Measurements from ENCODE around the gene EPAS1. TPM values are rescaled to one million over a fixed set of nuclear protein-coding genes. Genes with fewer than 3 reads are reported as not detected.
A peak's percentile ranks its signal among the peaks of the same experiment; 100 is the strongest.

EPAS1 gene
- total and polyA plus RNA-seq, 4 donors, result 26.2 to 193 (median 61.1) TPM

DNA sequence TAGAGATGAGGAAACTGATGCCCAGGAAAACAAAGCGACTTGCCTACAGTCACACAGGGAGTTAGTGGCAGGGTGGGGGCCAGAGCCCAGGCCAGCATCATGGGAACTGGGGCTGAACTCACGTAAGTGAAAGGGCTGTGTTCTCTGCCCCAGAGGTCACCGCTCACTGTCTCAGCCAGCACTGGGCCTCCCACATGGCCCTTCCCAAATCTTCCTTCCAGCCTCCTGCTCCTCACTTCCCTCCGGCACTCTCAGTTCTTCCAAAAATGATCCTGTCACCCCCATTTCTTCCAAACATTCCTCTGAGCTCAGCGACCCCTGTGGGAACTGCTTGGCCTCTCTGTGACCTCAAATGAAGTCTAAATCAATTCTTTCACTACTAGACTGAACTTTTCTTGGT is 91.7 kb downstream of the EPAS1 start:
- no peak overlapping the region for H3K4me3 ChIP-seq (ENCODE audit: low read depth in 1 of 3, low read length in 3 of 3)
- no peak overlapping the region for H3K9ac ChIP-seq (ENCODE audit: low read depth in 1 of 2, low read length in 2 of 2)
- no peaks in the 10 kb centered on the region for H3K27me3 ChIP-seq (ENCODE audit: control insufficient read depth in 4 of 4, insufficient read depth in 4 of 4, low read length in 3 of 4)
- H3K4me1 ChIP-seq (ENCODE audit: control insufficient read depth in 4 of 4, insufficient read depth in 4 of 4, low read length in 3 of 4), result peaks cover 0 to 3% (median 0%) of the 10 kb centered on the region in 4 donors
- peak overlapping the region; percentile 22 to 56 for H3K27ac ChIP-seq (ENCODE audit: low read depth in 1 of 2, low read length in 2 of 2)
- DNase-seq (ENCODE audit: low spot score), result no peak
- H3K36me3 ChIP-seq (ENCODE audit: control insufficient read depth in 4 of 4, insufficient read depth in 3 of 4, low read depth in 1 of 4, low read length in 3 of 4), result peaks cover 12 to 36% (median 30%) of the 10 kb centered on the region in 4 donors
- H3K9me3 ChIP-seq (ENCODE audit: control insufficient read depth in 4 of 4, low read length in 3 of 4), result no peaks in the 10 kb centered on the region
- 79% methylated on average over 5 of the region's 5 CpGs for WGBS
- TF ChIP-seq FOXA1 (IDR thresholded peaks at IDR 0.05) (no peak), RXRA (IDR thresholded peaks at IDR 0.05) (peak; percentile 68 to 83), SP1 (IDR thresholded peaks at IDR 0.05) (peak; percentile 51), RAD21 (IDR thresholded peaks at IDR 0.05) (no peak), GABPA (IDR thresholded peaks at IDR 0.05 in 1 of 2, conservative IDR thresholded peaks at IDR 0.05 in 1 of 2) (no peak), EGR1 (IDR thresholded peaks at IDR 0.05; ENCODE audit: low read depth in 2 of 2) (no peak), NR2F2 (IDR thresholded peaks at IDR 0.05) (peak; percentile 78), HNF4G (IDR thresholded peaks at IDR 0.05) (no peak), MAX (IDR thresholded peaks at IDR 0.05) (no peak), YY1 (IDR thresholded peaks at IDR 0.05) (no peak), HNF4A (conservative IDR thresholded peaks at IDR 0.05) (no peak), FOXA2 (IDR thresholded peaks at IDR 0.05) (no peak), JUND (IDR thresholded peaks at IDR 0.05) (no peak), TAF1 (conservative IDR thresholded peaks at IDR 0.05) (no peak)
- TF ChIP-seq, protein P1, sequence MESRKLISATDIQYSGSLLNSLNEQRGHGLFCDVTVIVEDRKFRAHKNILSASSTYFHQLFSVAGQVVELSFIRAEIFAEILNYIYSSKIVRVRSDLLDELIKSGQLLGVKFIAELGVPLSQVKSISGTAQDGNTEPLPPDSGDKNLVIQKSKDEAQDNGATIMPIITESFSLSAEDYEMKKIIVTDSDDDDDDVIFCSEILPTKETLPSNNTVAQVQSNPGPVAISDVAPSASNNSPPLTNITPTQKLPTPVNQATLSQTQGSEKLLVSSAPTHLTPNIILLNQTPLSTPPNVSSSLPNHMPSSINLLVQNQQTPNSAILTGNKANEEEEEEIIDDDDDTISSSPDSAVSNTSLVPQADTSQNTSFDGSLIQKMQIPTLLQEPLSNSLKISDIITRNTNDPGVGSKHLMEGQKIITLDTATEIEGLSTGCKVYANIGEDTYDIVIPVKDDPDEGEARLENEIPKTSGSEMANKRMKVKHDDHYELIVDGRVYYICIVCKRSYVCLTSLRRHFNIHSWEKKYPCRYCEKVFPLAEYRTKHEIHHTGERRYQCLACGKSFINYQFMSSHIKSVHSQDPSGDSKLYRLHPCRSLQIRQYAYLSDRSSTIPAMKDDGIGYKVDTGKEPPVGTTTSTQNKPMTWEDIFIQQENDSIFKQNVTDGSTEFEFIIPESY (IDR thresholded peaks at IDR 0.05), result no peak
- TF ChIP-seq, protein P2, sequence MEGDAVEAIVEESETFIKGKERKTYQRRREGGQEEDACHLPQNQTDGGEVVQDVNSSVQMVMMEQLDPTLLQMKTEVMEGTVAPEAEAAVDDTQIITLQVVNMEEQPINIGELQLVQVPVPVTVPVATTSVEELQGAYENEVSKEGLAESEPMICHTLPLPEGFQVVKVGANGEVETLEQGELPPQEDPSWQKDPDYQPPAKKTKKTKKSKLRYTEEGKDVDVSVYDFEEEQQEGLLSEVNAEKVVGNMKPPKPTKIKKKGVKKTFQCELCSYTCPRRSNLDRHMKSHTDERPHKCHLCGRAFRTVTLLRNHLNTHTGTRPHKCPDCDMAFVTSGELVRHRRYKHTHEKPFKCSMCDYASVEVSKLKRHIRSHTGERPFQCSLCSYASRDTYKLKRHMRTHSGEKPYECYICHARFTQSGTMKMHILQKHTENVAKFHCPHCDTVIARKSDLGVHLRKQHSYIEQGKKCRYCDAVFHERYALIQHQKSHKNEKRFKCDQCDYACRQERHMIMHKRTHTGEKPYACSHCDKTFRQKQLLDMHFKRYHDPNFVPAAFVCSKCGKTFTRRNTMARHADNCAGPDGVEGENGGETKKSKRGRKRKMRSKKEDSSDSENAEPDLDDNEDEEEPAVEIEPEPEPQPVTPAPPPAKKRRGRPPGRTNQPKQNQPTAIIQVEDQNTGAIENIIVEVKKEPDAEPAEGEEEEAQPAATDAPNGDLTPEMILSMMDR (IDR thresholded peaks at IDR 0.05; ENCODE audit: low read depth, low read length, missing input control), result no peak
- TF ChIP-seq, protein P3, sequence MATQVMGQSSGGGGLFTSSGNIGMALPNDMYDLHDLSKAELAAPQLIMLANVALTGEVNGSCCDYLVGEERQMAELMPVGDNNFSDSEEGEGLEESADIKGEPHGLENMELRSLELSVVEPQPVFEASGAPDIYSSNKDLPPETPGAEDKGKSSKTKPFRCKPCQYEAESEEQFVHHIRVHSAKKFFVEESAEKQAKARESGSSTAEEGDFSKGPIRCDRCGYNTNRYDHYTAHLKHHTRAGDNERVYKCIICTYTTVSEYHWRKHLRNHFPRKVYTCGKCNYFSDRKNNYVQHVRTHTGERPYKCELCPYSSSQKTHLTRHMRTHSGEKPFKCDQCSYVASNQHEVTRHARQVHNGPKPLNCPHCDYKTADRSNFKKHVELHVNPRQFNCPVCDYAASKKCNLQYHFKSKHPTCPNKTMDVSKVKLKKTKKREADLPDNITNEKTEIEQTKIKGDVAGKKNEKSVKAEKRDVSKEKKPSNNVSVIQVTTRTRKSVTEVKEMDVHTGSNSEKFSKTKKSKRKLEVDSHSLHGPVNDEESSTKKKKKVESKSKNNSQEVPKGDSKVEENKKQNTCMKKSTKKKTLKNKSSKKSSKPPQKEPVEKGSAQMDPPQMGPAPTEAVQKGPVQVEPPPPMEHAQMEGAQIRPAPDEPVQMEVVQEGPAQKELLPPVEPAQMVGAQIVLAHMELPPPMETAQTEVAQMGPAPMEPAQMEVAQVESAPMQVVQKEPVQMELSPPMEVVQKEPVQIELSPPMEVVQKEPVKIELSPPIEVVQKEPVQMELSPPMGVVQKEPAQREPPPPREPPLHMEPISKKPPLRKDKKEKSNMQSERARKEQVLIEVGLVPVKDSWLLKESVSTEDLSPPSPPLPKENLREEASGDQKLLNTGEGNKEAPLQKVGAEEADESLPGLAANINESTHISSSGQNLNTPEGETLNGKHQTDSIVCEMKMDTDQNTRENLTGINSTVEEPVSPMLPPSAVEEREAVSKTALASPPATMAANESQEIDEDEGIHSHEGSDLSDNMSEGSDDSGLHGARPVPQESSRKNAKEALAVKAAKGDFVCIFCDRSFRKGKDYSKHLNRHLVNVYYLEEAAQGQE (IDR thresholded peaks at IDR 0.05), result peak; percentile 41
- TF ChIP-seq, protein P4, sequence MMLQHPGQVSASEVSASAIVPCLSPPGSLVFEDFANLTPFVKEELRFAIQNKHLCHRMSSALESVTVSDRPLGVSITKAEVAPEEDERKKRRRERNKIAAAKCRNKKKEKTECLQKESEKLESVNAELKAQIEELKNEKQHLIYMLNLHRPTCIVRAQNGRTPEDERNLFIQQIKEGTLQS (IDR thresholded peaks at IDR 0.05), result no peak

Measured in liver (tissue), 9 donors.